A549 (cell line): ENCODE data around the gene PFKFB4.

Experiments used
- BHLHE40 ChIP-seq: IDR thresholded peaks from 2 replicates; pipeline ENCODE4 v1.6.1; 2012; ENCODE audit warnings: low read depth, low read length, inconsistent platforms
- CHD2 ChIP-seq: fragments of 150-350 bp; IDR thresholded peaks from 2 replicates; pipeline ENCODE4 v1.6.1; 2014; ENCODE audit warnings: low read length; ENCODE audit not compliant: partially characterized antibody
- CTCF ChIP-seq: fragments of >200 bp; sonication (Bioruptor Twin); formaldehyde crosslinking; IDR thresholded peaks from 3 replicates; pipeline ENCODE4 v1.5.1; 2016
- EHF ChIP-seq: fragments of 250-450 bp; sonication (Bioruptor Pico); IDR thresholded peaks from 2 replicates; pipeline ENCODE4 v1.5.0; 2020; ENCODE audit warnings: mild to moderate bottlenecking
- EP300 ChIP-seq, 2 experiments: fragments of >200 bp; sonication (Bioruptor Twin); formaldehyde crosslinking; IDR thresholded peaks; 2 replicates in 1 of 2; 3 replicates in 1 of 2; pipeline ENCODE4 v1.6.1; 2016 to 2017
- KDM1A ChIP-seq: fragments of 200-600 bp; sonication (generic); IDR thresholded peaks from 2 replicates; pipeline ENCODE4 v1.6.1; 2016; ENCODE audit warnings: low read depth, mild to moderate bottlenecking
- MAFK ChIP-seq: fragments of 450-650 bp; IDR thresholded peaks from 2 replicates; pipeline ENCODE4 v1.6.1; 2014; ENCODE audit not compliant: partially characterized antibody
- POLR2A ChIP-seq: IDR thresholded peaks from 2 replicates; pipeline ENCODE4 v1.6.1; 2012; ENCODE audit warnings: mild to moderate bottlenecking, low read length
- RAD21 ChIP-seq, 2 experiments: fragments of >200 bp in 1 of 2; sonication (Bioruptor Twin) in 1 of 2; formaldehyde crosslinking in 1 of 2; IDR thresholded peaks in 1 of 2; conservative IDR thresholded peaks in 1 of 2; 2 replicates in 1 of 2; 3 replicates in 1 of 2; pipeline ENCODE4 v1.6.1; 2012 to 2018; ENCODE audit warnings: inconsistent platforms in 1 of 2
- REST ChIP-seq: fragments of 200-600 bp; sonication (generic); IDR thresholded peaks from 2 replicates; pipeline ENCODE4 v1.6.1; 2016; ENCODE audit warnings: antibody characterized with exemption, mild to moderate bottlenecking, moderate library complexity

GRCh38 chr3:48528048-48528447, 28.6 kb downstream of the PFKFB4 start:
- no peak for TF ChIP-seq EHF (CRISPR knock-in tag)
- TF ChIP-seq KDM1A, result no peak
- no peak for TF ChIP-seq RAD21 (conservative IDR thresholded peaks at IDR 0.05 in 1 of 2, IDR thresholded peaks at IDR 0.05 in 1 of 2)
- TF ChIP-seq BHLHE40, result no peak
- TF ChIP-seq MAFK, result no peak
- TF ChIP-seq CTCF, result no peak
- no peak for TF ChIP-seq EP300 (IDR thresholded peaks at IDR 0.05)
- TF ChIP-seq CHD2, result no peak
- no peak for TF ChIP-seq REST
- no peak for TF ChIP-seq POLR2A
